GM12878 (cell line): Measurements from ENCODE around the gene TOP2B. TPM values are rescaled to one million over a fixed set of nuclear protein-coding genes. Genes with fewer than 3 reads are reported as not detected.

Experiments
- ATF3 ChIP-seq: IDR thresholded peaks from 2 replicates; pipeline ENCODE4 v1.6.1; 2011; ENCODE audit warnings: low read depth, mild to moderate bottlenecking, low read length, moderate library complexity, borderline replicate concordance; ENCODE audit errors: extremely low read depth
- CHD2 ChIP-seq: IDR thresholded peaks from 2 replicates; pipeline ENCODE4 v1.6.1; 2011; ENCODE audit warnings: low read depth, low read length, improper control_type of control experiment, borderline replicate concordance
- E2F8 ChIP-seq: fragments of 450-650 bp; IDR thresholded peaks from 2 replicates; pipeline ENCODE4 v1.6.1; 2018; ENCODE audit warnings: mild to moderate bottlenecking, low read depth, moderate library complexity; ENCODE audit not compliant: partially characterized antibody
- EZH2 ChIP-seq: IDR thresholded peaks from 2 replicates; pipeline ENCODE4 v1.6.1; 2012; ENCODE audit warnings: low read depth, mild to moderate bottlenecking, control low read depth, inconsistent platforms, low read length, borderline replicate concordance; ENCODE audit not compliant: control insufficient read depth
- FOS ChIP-seq: IDR thresholded peaks from 3 replicates; pipeline ENCODE4 v1.6.1; 2011; ENCODE audit warnings: borderline replicate concordance; ENCODE audit not compliant: insufficient read length; ENCODE audit errors: extremely low read depth
- HDAC2 ChIP-seq: fragments of 200-600 bp; sonication (generic); IDR thresholded peaks from 2 replicates; pipeline ENCODE4 v1.6.1; 2017
- LARP7 ChIP-seq: fragments of 450-650 bp; IDR thresholded peaks from 2 replicates; pipeline ENCODE4 v1.6.1; 2017; ENCODE audit warnings: mild to moderate bottlenecking
- MTA2 ChIP-seq: fragments of 450-650 bp; IDR thresholded peaks from 2 replicates; pipeline ENCODE4 v1.6.1; 2016; ENCODE audit warnings: low read depth, mild to moderate bottlenecking, moderate library complexity
- NFYA ChIP-seq: IDR thresholded peaks from 2 replicates; pipeline ENCODE4 v1.6.1; 2011; ENCODE audit warnings: low read depth, mild to moderate bottlenecking, low read length, improper control_type of control experiment, borderline replicate concordance
- NFYB ChIP-seq: IDR thresholded peaks from 2 replicates; pipeline ENCODE4 v1.6.1; 2011; ENCODE audit warnings: low read depth, mild to moderate bottlenecking, low read length, improper control_type of control experiment, moderate library complexity; ENCODE audit not compliant: insufficient read depth
- PAX8 ChIP-seq: fragments of 450-650 bp; IDR thresholded peaks from 2 replicates; pipeline ENCODE4 v1.6.1; 2017; ENCODE audit warnings: mild to moderate bottlenecking, moderate library complexity
- PRDM15 ChIP-seq: fragments of 450-650 bp; formaldehyde crosslinking; IDR thresholded peaks from 2 replicates; pipeline ENCODE4 v1.4.0; 2020; ENCODE audit warnings: mild to moderate bottlenecking, moderate library complexity
- RAD21 ChIP-seq: IDR thresholded peaks from 2 replicates; pipeline ENCODE4 v1.6.1; 2011; ENCODE audit warnings: mild to moderate bottlenecking, low read depth, low read length, moderate library complexity; ENCODE audit not compliant: insufficient read depth
- RB1 ChIP-seq: fragments of 450-650 bp; formaldehyde crosslinking; IDR thresholded peaks from 2 replicates; pipeline ENCODE4 v1.6.1; 2017; ENCODE audit warnings: mild to moderate bottlenecking, borderline replicate concordance
- RUNX3 ChIP-seq: IDR thresholded peaks from 2 replicates; pipeline ENCODE4 v1.6.1; 2012; ENCODE audit warnings: low read length, inconsistent platforms
- SIN3A ChIP-seq: IDR thresholded peaks from 2 replicates; pipeline ENCODE4 v1.6.1; 2012; ENCODE audit warnings: low read depth, low read length, improper control_type of control experiment
- SIX5 ChIP-seq: IDR thresholded peaks from 2 replicates; pipeline ENCODE4 v1.6.1; 2011; ENCODE audit warnings: mild to moderate bottlenecking, low read depth, low read length, moderate library complexity; ENCODE audit not compliant: severe bottlenecking
- SP1 ChIP-seq: IDR thresholded peaks from one replicate; pipeline ENCODE4 v1.6.1; 2011; ENCODE audit warnings: low read depth, low read length
- TARDBP ChIP-seq: IDR thresholded peaks from 2 replicates; pipeline ENCODE4 v1.6.1; 2016; ENCODE audit warnings: borderline replicate concordance
- ZNF24 ChIP-seq: fragments of 450-650 bp; IDR thresholded peaks from 2 replicates; pipeline ENCODE4 v1.6.1; 2017; ENCODE audit warnings: antibody characterized with exemption, mild to moderate bottlenecking
- polyA plus RNA-seq, 11 experiments: library from polyadenylated mRNA; depleted of rRNA in 4 of 11; unstranded in 6 of 11; stranded (reverse) in 5 of 11; fragments of >200 nt; fragmentation: Nextera tagmentation in 4 of 11; fragmentation: Illumina TruSeq in 1 of 11; extraction: Ambion mirVana in 4 of 11; extraction: Trizol in 1 of 11; gene quantifications; 1 replicate in 1 of 11; 2 replicates in 10 of 11; pipeline versions ENCODE4 v1.2.1 to v1.2.3, GENCODE V29; 2011 to 2016; ENCODE audit warnings: inconsistent platforms in 2 of 11, missing spikeins in 2 of 11, low read depth in 1 of 11
- total RNA-seq, 4 experiments: library from RNA; depleted of rRNA in 3 of 4; stranded (reverse); fragments of >200 nt in 3 of 4; fragmentation: Illumina TruSeq in 1 of 4; extraction: Trizol in 1 of 4; gene quantifications; 2 replicates each; pipeline versions ENCODE4 v1.2.1 to v1.2.3, GENCODE V29; 2013 to 2021
- TF ChIP-seq, protein P1 (sequence below): fragments of 450-650 bp; IDR thresholded peaks from 2 replicates; pipeline ENCODE4 v1.6.1; 2017; ENCODE audit warnings: mild to moderate bottlenecking, moderate library complexity

TOP2B gene
- total and polyA plus RNA-seq, 10 of the 15 experiments (the other 5 are each of a cell fraction or from before 2014, with no cell fraction given), result 28.6 to 134 (median 83.4) TPM

DNA sequence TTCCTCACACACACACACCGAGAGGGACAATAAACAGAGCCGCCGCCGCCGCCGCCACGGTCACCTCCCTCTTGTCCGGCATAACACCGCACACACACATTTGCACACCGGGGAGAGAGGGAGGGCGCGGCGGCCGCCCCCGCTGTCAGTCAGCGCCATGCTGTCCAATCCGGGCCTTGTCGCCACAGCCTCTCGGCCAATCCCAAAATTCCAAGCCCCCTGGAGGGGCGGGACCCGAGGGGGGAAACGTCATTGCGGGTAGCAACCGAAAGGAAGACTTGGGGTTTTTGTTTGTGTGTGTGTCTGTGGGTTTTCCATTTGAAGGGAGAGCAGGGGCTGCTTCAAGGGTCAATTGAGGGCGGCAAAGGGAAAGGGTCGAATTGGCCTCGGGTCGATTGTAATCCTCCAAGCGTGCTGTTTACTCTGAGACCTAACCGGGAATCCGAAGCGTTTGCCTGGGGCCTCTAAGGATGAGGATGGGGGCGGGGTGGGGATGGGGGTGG lies at the start of gene TOP2B (continued):
- TF ChIP-seq, protein P1, sequence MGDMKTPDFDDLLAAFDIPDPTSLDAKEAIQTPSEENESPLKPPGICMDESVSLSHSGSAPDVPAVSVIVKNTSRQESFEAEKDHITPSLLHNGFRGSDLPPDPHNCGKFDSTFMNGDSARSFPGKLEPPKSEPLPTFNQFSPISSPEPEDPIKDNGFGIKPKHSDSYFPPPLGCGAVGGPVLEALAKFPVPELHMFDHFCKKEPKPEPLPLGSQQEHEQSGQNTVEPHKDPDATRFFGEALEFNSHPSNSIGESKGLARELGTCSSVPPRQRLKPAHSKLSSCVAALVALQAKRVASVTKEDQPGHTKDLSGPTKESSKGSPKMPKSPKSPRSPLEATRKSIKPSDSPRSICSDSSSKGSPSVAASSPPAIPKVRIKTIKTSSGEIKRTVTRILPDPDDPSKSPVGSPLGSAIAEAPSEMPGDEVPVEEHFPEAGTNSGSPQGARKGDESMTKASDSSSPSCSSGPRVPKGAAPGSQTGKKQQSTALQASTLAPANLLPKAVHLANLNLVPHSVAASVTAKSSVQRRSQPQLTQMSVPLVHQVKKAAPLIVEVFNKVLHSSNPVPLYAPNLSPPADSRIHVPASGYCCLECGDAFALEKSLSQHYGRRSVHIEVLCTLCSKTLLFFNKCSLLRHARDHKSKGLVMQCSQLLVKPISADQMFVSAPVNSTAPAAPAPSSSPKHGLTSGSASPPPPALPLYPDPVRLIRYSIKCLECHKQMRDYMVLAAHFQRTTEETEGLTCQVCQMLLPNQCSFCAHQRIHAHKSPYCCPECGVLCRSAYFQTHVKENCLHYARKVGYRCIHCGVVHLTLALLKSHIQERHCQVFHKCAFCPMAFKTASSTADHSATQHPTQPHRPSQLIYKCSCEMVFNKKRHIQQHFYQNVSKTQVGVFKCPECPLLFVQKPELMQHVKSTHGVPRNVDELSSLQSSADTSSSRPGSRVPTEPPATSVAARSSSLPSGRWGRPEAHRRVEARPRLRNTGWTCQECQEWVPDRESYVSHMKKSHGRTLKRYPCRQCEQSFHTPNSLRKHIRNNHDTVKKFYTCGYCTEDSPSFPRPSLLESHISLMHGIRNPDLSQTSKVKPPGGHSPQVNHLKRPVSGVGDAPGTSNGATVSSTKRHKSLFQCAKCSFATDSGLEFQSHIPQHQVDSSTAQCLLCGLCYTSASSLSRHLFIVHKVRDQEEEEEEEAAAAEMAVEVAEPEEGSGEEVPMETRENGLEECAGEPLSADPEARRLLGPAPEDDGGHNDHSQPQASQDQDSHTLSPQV, result no peak
- TF ChIP-seq RB1, result no peak
- no peak for TF ChIP-seq ATF3
- TF ChIP-seq PAX8, result no peak
- TF ChIP-seq SP1, result peak; percentile 95
- peak; percentile 90 for TF ChIP-seq CHD2
- peak; percentile 72; the same call in 1 of the 2 replicates for TF ChIP-seq NFYA
- no peak for TF ChIP-seq HDAC2
- TF ChIP-seq FOS, result peak; percentile 72
- no peak for TF ChIP-seq EZH2
- TF ChIP-seq LARP7, result no peak
- no peak; the same call in 1 of the 2 replicates for TF ChIP-seq SIN3A
- no peak for TF ChIP-seq TARDBP
- TF ChIP-seq RUNX3, result peak; percentile 92; the same call in 1 of the 2 replicates
- no peak for TF ChIP-seq PRDM15
- TF ChIP-seq E2F8, result no peak
- TF ChIP-seq NFYB, result peak; percentile 93
- TF ChIP-seq MTA2, result peak; percentile 66; the same call in 1 of the 2 replicates
- TF ChIP-seq RAD21, result no peak
- no peak for TF ChIP-seq SIX5
- no peak for TF ChIP-seq ZNF24
